GM21619 (cell line): ENCODE results near the gene EIF2AK3.
"Not testable (repeated sequence)": the region's sequence is repeated elsewhere in the genome, so short reads cannot be mapped to it uniquely, and the experiment has no call there.

Experiments used
- ATAC-seq: cut with Tn5 transposase; IDR thresholded peaks from one replicate; pipeline ENCODE4 v1.9.1; 2021; ENCODE audit not compliant: unreplicated experiment

Gene EIF2AK3

DNA sequence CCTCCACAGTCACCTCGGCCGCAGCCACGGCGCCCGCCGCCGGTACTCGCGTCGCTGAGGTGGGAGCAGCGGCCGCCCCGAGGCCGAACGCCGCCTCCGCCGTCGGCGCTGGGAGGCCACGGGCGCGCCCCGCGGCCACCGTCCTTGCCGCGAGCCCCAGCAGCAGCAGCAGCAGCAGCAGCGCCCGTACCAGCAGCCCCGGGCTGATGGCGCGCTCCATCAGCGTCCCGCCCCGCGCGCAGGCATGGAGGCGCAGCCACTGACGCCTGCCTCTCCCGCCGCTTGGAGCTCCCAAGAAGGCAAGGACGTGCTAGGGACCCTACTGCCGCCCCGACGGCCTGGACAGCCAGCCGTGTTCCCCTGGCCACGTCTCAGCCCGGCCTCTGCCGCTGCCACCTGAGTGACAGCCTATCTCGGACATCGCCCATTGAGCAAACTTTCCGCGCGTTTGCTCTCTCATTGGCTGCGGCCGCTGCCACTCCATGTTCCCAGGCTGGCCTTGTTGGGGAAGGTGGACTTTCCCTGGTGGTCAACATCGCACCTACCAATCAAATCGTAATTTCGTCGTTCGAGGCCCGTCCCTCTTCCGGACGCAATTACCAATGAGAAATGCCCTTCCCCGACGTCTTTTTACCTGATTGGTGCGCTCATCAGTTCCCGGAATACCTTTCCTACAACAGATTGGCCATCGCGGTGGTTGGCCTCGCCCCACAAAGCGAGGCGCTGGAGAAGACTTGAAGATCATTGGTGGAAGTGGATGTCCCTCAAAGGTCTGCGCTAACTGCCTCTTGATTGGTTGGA lies at the start of gene EIF2AK3:
TSS of gene EIF2AK3 (minus strand) at position 410 of the 801 bp plus-strand sequence. CDS start at position 220, 190 bp downstream.
- ATAC-seq = peak; percentile 83

GRCh38 chr2:88673363-88673762 lies 46.1 kb upstream of the EIF2AK3 start:
- ATAC-seq = no peak

DNA sequence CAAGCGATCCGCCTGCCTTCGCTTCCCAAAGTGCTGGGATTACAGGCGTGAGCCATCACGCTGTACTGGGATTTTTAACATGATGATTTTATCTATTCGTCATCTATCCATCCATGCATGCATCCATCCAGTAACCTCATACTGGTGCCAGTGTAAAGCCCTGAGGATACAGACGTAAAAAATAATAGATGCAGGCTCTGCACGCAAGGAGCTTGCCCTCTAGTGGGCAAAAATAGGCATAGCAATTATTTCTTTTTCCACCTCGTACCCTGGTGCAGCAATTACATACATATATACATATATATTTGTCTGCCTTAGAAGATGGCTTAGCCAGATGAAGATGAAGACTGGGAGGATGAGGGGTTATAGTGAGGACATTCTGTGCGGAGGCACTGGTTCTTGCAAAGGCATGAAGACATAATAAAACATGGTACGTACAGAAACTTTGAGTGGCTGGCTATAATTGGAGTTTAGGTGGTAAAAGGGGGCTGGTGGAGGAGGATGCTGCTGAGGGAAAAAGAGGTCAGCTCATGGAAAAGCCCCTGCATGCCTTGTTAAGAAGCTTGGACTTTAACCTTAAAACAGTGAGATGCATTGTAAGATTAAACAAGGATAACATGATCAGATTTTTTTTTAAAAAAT lies 44.6 kb upstream of the EIF2AK3 start:
- ATAC-seq = peak; percentile 62

GRCh38 chr2:88669482-88670214 lies 42.4 kb upstream of the EIF2AK3 start:
- ATAC-seq = peak; percentile 85

- no peak for ATAC-seq
These were observed 41.6 kb upstream of the EIF2AK3 start for GRCh38 chr2:88668862-88669261.

- ATAC-seq = no peak
These were observed 40.0 kb upstream of the EIF2AK3 start for GRCh38 chr2:88667219-88667618.

DNA sequence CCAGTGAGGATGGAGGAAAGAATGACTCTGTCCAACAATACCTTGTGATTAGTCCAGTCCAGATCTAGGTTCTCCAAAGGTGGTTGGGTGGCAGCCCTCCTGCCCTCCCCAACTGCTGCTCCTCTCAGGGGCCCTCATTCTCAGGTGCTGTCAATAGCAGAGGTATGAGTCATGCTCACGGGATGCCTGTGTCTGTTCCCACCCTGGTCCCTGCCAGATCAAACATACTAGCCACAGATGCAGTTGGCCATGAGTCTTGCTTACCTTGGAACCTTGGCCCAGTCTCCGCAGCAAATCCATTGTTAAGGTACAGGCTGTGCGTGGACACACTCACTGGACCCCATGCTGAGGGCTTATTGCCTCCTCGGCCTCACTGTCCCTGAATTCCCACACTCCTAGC lies 39.3 kb upstream of the EIF2AK3 start:
- no peak for ATAC-seq

- ATAC-seq = no peak
These were observed 33.4 kb upstream of the EIF2AK3 start for GRCh38 chr2:88660622-88661021.

DNA sequence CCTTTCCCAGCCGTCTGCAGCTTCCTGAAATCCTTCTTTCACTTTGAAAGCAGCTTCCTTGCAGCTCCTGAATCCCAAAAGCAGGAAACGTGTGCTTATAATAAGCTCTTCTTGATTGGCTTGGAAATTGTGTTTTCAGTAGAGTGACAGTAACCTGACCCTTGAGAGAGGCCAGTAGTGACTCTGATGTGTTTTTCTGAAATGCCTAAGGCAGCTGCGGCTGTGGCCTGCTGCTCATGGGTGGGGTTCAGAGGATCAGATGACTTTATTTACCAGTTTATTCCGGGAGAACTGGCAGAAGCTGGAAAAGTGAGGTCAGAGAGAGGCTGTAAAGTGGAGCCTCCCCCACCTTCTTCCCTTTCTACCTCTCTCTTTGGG lies 32.3 kb upstream of the EIF2AK3 start:
- ATAC-seq = no peak

DNA sequence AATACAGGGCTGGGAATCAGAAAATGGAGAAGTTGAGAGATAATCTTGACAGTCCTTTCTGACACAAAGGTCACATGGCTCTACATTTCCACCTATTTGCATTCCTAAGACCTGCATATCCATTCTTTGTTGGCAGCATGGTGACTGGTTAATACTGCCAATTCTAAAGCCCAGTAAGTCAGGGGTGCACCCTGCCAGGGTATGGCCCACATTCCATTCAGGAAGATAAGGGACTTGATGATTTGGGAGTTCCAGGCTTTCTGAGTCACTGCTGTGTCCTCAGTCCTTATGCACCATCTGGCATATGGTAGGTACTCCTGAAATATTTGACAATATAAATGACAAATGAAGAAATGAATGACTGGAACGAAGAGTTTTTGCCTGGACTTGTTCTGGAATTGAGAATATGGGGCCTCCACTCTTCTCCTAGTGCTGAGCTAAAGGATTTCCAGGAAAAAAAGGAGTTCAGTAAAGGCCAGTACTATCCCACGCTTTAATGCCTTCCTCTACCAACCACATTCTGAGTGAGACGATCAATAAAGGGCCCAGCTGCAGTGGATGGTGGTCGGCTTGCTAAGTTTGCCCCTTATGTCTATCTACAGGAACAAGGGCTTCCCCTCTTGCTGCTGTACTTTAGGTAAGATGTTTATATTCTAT lies 31.7 kb upstream of the EIF2AK3 start:
- ATAC-seq = no peak

- no peak for ATAC-seq
These were observed 31.1 kb upstream of the EIF2AK3 start for GRCh38 chr2:88658326-88658725.

- ATAC-seq = no peak
These were observed 29.9 kb upstream of the EIF2AK3 start for GRCh38 chr2:88657131-88657530.

DNA sequence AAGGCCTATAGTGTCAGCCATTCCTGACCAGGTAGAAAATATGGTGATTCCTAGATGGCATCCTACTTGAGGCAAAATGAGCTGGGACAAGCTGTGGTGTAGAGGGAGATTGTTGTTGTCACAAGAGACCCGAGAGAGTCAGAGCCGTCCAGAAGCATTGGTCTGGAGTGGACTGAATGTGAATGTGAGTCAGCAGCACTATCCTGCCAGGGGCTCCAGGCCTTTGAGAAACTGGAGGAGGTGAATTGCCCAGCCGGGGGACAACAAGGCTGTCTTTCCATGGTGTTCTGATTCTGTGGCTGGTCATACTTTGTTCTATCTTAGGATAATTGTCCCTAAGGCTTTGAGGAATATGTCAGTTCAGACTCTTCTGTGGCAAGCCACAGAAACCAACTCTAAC lies 29.4 kb upstream of the EIF2AK3 start:
- no peak for ATAC-seq

DNA sequence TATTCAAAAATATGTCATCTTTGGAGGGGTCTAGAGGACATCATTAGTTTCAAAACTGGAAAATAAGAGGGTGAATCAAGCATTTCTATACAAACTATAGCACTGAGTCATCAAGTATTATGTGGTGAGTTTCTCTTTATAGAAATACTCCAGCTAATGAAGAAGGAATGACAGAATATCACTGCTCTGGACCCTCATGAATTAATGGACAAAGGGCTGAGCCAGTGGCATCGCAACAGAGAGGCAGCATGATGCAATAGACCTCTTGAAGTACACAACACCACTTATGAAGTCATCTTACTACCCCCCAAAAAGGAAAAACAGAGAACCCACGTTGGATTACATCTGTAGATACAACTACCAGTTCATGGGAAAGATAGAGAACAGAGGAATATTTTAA lies 27.4 kb upstream of the EIF2AK3 start:
- no peak for ATAC-seq

- no peak for ATAC-seq
These were observed 24.4 kb upstream of the EIF2AK3 start for GRCh38 chr2:88651646-88652045.

- ATAC-seq = not testable (repeated sequence)
These were observed 18.1 kb upstream of the EIF2AK3 start for GRCh38 chr2:88645291-88645882.

DNA sequence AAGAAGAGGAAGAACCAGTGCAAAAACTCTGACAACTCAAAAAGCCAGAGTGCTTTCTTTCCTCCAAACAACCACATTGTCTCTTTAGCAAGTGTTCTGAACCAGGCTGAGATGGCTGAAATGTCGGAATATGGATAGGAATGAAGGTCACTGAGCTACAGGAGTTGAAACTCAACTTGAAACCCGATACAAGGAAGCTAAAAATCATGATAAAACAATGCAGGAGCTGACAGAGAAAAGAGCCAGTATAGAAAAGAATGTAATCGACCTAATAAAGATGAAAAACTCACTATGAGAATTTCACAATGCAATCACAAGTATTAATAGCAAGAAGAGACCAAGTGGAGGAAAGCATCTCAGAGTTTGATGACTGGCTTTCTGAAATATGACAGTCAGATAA lies 15.0 kb upstream of the EIF2AK3 start:
- ATAC-seq = no peak

DNA sequence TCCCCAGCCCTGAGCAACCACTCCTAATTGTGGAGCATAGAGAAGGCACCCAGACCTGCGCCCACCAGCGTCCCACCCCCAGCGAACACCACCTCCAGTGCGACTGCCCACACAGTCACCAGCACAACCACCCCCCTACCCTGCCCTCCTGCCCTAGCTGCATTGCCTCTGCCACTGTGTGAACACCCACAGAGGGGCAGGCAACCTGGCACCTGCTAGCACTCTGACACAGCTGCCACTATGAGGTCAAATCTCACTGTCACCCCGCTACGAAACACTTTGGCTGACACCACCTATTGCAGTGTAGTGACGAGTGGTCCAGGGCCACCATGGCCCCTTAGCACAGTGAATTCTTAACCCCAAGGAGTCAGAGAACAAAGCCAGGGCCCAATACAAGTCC lies 14.1 kb upstream of the EIF2AK3 start:
- ATAC-seq = no peak

DNA sequence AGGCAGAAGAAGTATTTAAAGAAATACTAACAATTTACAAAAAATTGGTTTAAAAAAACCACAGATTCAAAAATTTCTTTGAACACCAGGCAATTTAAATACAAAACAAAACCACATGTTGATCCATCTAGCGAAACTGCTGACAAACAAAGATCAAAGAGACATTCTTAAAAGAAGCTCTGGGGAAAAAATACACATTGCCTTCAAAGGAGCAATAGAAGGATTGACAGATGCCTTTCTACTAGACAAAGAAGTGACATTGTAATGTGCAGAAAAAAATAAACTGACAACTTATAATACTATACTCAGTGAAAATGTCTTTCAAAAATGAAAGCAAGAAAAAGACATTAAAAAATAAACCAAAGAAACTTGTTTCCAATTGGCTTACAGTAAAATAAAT lies 12.6 kb upstream of the EIF2AK3 start:
- ATAC-seq = no peak

DNA sequence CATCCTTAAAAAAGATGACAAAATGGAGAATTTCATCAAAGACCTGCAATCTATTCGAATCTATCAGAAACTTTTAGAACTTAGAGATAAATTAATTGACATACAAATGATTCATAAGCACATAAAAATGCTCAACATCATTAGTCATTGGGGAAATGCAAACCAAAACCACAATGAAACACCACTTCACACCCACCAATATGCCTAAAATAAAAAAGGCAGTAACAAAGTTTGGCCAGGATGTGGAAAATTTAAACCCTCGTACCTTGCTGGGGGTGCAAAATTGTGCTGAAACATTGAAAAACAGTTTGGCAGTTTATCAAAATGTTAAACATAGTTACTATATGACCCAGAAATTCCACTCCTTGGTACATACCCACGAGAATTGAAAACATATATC lies 11.5 kb upstream of the EIF2AK3 start:
- no peak for ATAC-seq

DNA sequence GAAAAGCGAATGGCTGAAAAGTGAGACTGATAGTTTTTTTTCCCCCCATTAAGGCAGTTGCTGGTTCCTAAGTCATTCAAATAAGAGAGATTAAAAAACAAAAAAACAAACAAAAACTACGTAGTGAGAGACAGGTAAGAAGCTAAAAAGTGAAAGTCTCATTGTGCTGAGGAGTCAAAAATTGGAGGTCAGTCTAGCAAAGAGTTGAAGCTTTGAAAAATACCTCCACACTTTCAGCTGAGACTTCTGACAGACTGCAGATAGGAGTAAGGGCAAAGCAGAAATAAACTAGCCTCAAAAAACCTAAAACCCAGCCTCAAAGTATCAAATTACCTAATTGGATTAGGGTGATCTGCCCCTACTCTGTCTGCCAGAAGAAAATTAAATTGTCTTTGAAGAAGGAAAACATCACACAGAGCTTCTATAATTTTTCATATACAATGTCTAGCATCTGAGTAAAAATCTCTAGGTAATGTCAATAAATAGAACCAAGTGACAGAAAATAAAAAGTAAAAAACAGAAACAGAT lies 10.9 kb upstream of the EIF2AK3 start:
- ATAC-seq = no peak
